Caco-2 (cell line): ENCODE results near the gene HIVEP3. TPM values are rescaled to one million over a fixed set of nuclear protein-coding genes. Genes with fewer than 3 reads are reported as not detected.
"Not testable (repeated sequence)": the region's sequence is repeated elsewhere in the genome, so short reads cannot be mapped to it uniquely, and the experiment has no call there.

Source experiments
- BruUV-seq: library from RNA; stranded (reverse); fragments of 400-500 nt; replicated peaks from 2 replicates; lab custom pipeline; 2021; lab: Mats Ljungman, UMichigan
- CTCF ChIA-PET: fragments of 300-600 bp; sonication (Branson Sonifier 250); formaldehyde crosslinking; loops from one replicate; lab custom pipeline; 2022; ENCODE audit warnings: antibody characterized with exemption; lab: Charles Lee
- POLR2A ChIA-PET: fragments of 300-600 bp; sonication (Branson Sonifier 250); formaldehyde crosslinking; loops from one replicate; lab custom pipeline; 2022; ENCODE audit warnings: antibody characterized with exemption; lab: Charles Lee
- DNase-seq, 2 experiments: peaks; one replicate each; pipeline versions ENCODE4 v3.0.0 to v3.0.0-alpha.2; 2020 to 2022
- H3K27me3 ChIP-seq: replicated peaks from 2 replicates; pipeline ENCODE4 v1.6.0; 2011; ENCODE audit warnings: low read length; ENCODE audit not compliant: control insufficient read depth, insufficient read depth
- H3K36me3 ChIP-seq: 2 replicates; pipeline ENCODE4 v1.5.1; 2011; ENCODE audit warnings: low read length; ENCODE audit not compliant: control insufficient read depth, insufficient read depth
- H3K4me1 ChIP-seq: fragments of 250-450 bp; sonication (Bioruptor Pico); 2 replicates; pipeline ENCODE4 v1.5.1; 2020; ENCODE audit warnings: mild to moderate bottlenecking
- H3K4me3 ChIP-seq: 2 replicates; pipeline ENCODE4 v1.5.1; 2011; ENCODE audit warnings: low read depth, mild to moderate bottlenecking, control low read depth, low read length
- H3K9me3 ChIP-seq: fragments of 250-450 bp; sonication (Bioruptor Pico); 2 replicates; pipeline ENCODE4 v1.5.1; 2020; ENCODE audit warnings: mild to moderate bottlenecking, moderate library complexity
- H3K27ac Mint-ChIP-seq: one replicate; pipeline ENCODE4 v1.8.0; 2022; ENCODE audit warnings: mixed read lengths; ENCODE audit not compliant: unreplicated experiment
- H3K27me3 Mint-ChIP-seq: one replicate; pipeline ENCODE4 v1.8.0; 2022; ENCODE audit warnings: mixed read lengths; ENCODE audit not compliant: insufficient read depth, unreplicated experiment
- H3K36me3 Mint-ChIP-seq: one replicate; pipeline ENCODE4 v1.8.0; 2022; ENCODE audit warnings: mild to moderate bottlenecking, mixed read lengths; ENCODE audit not compliant: insufficient read depth, unreplicated experiment
- H3K4me1 Mint-ChIP-seq: one replicate; pipeline ENCODE4 v1.8.0; 2022; ENCODE audit warnings: low read depth, mixed read lengths; ENCODE audit not compliant: unreplicated experiment
- H3K4me3 Mint-ChIP-seq: one replicate; pipeline ENCODE4 v1.8.0; 2022; ENCODE audit warnings: mild to moderate bottlenecking, moderate library complexity, mixed read lengths; ENCODE audit not compliant: unreplicated experiment
- H3K9me3 Mint-ChIP-seq: one replicate; pipeline ENCODE4 v1.8.0; 2022; ENCODE audit warnings: mixed read lengths; ENCODE audit not compliant: unreplicated experiment
- CTCF ChIP-seq, 2 experiments: fragments of 200-600 bp in 1 of 2; IDR thresholded peaks; 1 replicate in 1 of 2; 2 replicates in 1 of 2; pipeline versions ENCODE4 v1.5.1 to v1.8.0; 2011 to 2022; ENCODE audit warnings: antibody characterized with exemption in 1 of 2, control low read depth in 1 of 2, inconsistent platforms in 1 of 2, low read depth in 1 of 2, low read length in 1 of 2, mild to moderate bottlenecking in 1 of 2, moderate library complexity in 1 of 2; ENCODE audit not compliant: insufficient read depth in 1 of 2, severe bottlenecking in 1 of 2, unreplicated experiment in 1 of 2
- intact Hi-C: fragments of 100-400 bp; cut with micrococcal nuclease; formaldehyde crosslinking; loops from one replicate; pipeline ENCODE4 v1.10.0; 2022; ENCODE audit not compliant: unreplicated experiment
- total RNA-seq: library from RNA; stranded (reverse); gene quantifications from 2 replicates; pipeline ENCODE4 v1.2.3, GENCODE V29; 2022

The HIVEP3 gene
- total RNA-seq, 1 experiment from 2014 or later = 0.25 TPM

- Histone ChIP-seq H3K27me3 (no peaks in the 10 kb centered on the region), H3K4me1 (no peaks in the 10 kb centered on the region), H3K4me3 (no peak overlapping the region), H3K36me3 (no peaks in the 10 kb centered on the region), H3K9me3 (no peaks in the 10 kb centered on the region)
- ChIA-PET POLR2A (no interaction called here), CTCF (no interaction called here)
- H3K27me3 Mint-ChIP-seq = peaks cover 4% of the 10 kb centered on the region
- H3K27ac Mint-ChIP-seq = no peak overlapping the region
- no peaks in the 10 kb centered on the region for H3K36me3 Mint-ChIP-seq
- intact Hi-C loops = no loop called here
- TF ChIP-seq CTCF (IDR thresholded peaks at IDR 0.05; ENCODE audit: insufficient read depth in 1 of 2, low read depth in 1 of 2, low read length in 1 of 2, severe bottlenecking in 1 of 2, unreplicated experiment in 1 of 2) = no peak
- BruUV-seq = no TSS peak
- DNase-seq = no peak
- no peak overlapping the region for H3K4me3 Mint-ChIP-seq
- no peaks in the 10 kb centered on the region for H3K4me1 Mint-ChIP-seq
- no peaks in the 10 kb centered on the region for H3K9me3 Mint-ChIP-seq
Measured at GRCh38 chr1:41698916-41699860, 219.5 kb downstream of the HIVEP3 start.

GRCh38 chr1:41696381-41696780, 222.3 kb downstream of the HIVEP3 start:
- Mint-ChIP-seq H3K36me3 (no peaks in the 10 kb centered on the region), H3K27me3 (peaks cover 6% of the 10 kb centered on the region), H3K27ac (no peak overlapping the region), H3K4me3 (no peak overlapping the region), H3K4me1 (no peaks in the 10 kb centered on the region), H3K9me3 (no peaks in the 10 kb centered on the region)
- intact Hi-C loops = no loop called here
- Histone ChIP-seq H3K36me3 (no peaks in the 10 kb centered on the region), H3K4me1 (no peaks in the 10 kb centered on the region), H3K27me3 (no peaks in the 10 kb centered on the region), H3K4me3 (no peak overlapping the region), H3K9me3 (no peaks in the 10 kb centered on the region)
- no peak for TF ChIP-seq CTCF (IDR thresholded peaks at IDR 0.05; ENCODE audit: insufficient read depth in 1 of 2, low read depth in 1 of 2, low read length in 1 of 2, severe bottlenecking in 1 of 2, unreplicated experiment in 1 of 2)
- BruUV-seq = no TSS peak
- ChIA-PET CTCF (no interaction called here), POLR2A (no interaction called here)
- DNase-seq = no peak

- DNase-seq = no peak
- Mint-ChIP-seq H3K4me1 (no peaks in the 10 kb centered on the region), H3K36me3 (no peaks in the 10 kb centered on the region), H3K9me3 (no peaks in the 10 kb centered on the region), H3K27ac (no peak overlapping the region), H3K4me3 (no peak overlapping the region), H3K27me3 (peaks cover 6% of the 10 kb centered on the region)
- CTCF ChIA-PET = no interaction called here
- intact Hi-C loops = no loop called here
- no peak for TF ChIP-seq CTCF (IDR thresholded peaks at IDR 0.05; ENCODE audit: insufficient read depth in 1 of 2, low read depth in 1 of 2, low read length in 1 of 2, severe bottlenecking in 1 of 2, unreplicated experiment in 1 of 2)
- Histone ChIP-seq H3K36me3 (no peaks in the 10 kb centered on the region), H3K4me3 (no peak overlapping the region), H3K27me3 (no peaks in the 10 kb centered on the region), H3K4me1 (no peaks in the 10 kb centered on the region), H3K9me3 (no peaks in the 10 kb centered on the region)
- BruUV-seq = no TSS peak
- POLR2A ChIA-PET = no interaction called here
Measured at GRCh38 chr1:41695118-41695745, 223.5 kb downstream of the HIVEP3 start.

- H3K9me3 Mint-ChIP-seq, H3K36me3 ChIP-seq, CTCF ChIA-PET, BruUV-seq, H3K9me3 ChIP-seq, H3K27me3 ChIP-seq, DNase-seq, POLR2A ChIA-PET, H3K27me3 Mint-ChIP-seq, H3K4me1 ChIP-seq, H3K4me3 Mint-ChIP-seq, H3K27ac Mint-ChIP-seq, H3K36me3 Mint-ChIP-seq, intact Hi-C loops, H3K4me3 ChIP-seq, H3K4me1 Mint-ChIP-seq: not testable (repeated sequence)
Measured at GRCh38 chr1:41691966-41692365, 226.8 kb downstream of the HIVEP3 start.
